Endothelial cell of umbilical vein (primary cell): Measurements from ENCODE around the gene IGSF11. TPM values are rescaled to one million over a fixed set of nuclear protein-coding genes. Genes with fewer than 3 reads are reported as not detected.

Experiments used
- BruUV-seq: library from RNA; stranded (reverse); fragments of 400-500 nt; replicated peaks from 2 replicates; lab custom pipeline; 2021; lab: Mats Ljungman, UMichigan
- CTCF ChIA-PET: fragments of 300-600, 350-600 bp; sonication (Branson Sonifier 250); formaldehyde crosslinking; loops from one replicate; lab custom pipeline; 2021; ENCODE audit warnings: antibody characterized with exemption, inconsistent platforms; lab: Charles Lee
- POLR2A ChIA-PET: fragments of 300-600, 350-600 bp; sonication (Branson Sonifier 250); formaldehyde crosslinking; loops from one replicate; lab custom pipeline; 2021; ENCODE audit warnings: antibody characterized with exemption, inconsistent platforms; lab: Charles Lee
- DNase-seq: peaks from one replicate; pipeline ENCODE4 v3.0.0-alpha.2; 2011; ENCODE audit warnings: low read depth, low spot score
- FAIRE-seq: peaks from 2 replicates; lab custom pipeline; 2011; peaks lifted over from hg19 to GRCh38; lab: Jason Lieb, UNC
- H2AFZ ChIP-seq: 2 replicates; pipeline ENCODE4 v1.6.0; 2012; ENCODE audit warnings: low read depth, low read length, control low read depth, inconsistent platforms
- H3K27ac ChIP-seq: 2 replicates; pipeline ENCODE4 v1.5.1; 2011; ENCODE audit warnings: low read depth, mild to moderate bottlenecking, control low read depth, low read length, moderate library complexity; ENCODE audit not compliant: insufficient read depth
- H3K27me3 ChIP-seq, 2 experiments: 2 replicates each; pipeline versions ENCODE4 v1.6.0 to v1.6.1; 2011; ENCODE audit warnings: low read length in 2 of 2, mixed read lengths in 1 of 2; ENCODE audit not compliant: control insufficient read depth in 2 of 2, insufficient read depth in 2 of 2
- H3K36me3 ChIP-seq, 2 experiments: 2 replicates in 1 of 2; 3 replicates in 1 of 2; pipeline ENCODE4 v1.5.1; 2011; ENCODE audit warnings: low read length in 2 of 2, mild to moderate bottlenecking in 1 of 2, moderate library complexity in 1 of 2; ENCODE audit not compliant: control insufficient read depth in 2 of 2, insufficient read depth in 2 of 2; ENCODE audit errors: extremely low read depth in 1 of 2
- H3K4me1 ChIP-seq: 3 replicates; pipeline ENCODE4 v1.5.1; 2011; ENCODE audit warnings: mild to moderate bottlenecking, low read length; ENCODE audit not compliant: control insufficient read depth, insufficient read depth; ENCODE audit errors: extremely low read depth
- H3K4me2 ChIP-seq: 2 replicates; pipeline ENCODE4 v1.6.1; 2011; ENCODE audit warnings: low read length, control low read depth, mixed read lengths; ENCODE audit not compliant: insufficient read depth
- H3K4me3 ChIP-seq, 3 experiments: fragments of 200-600 bp in 1 of 3; sonication (generic), shearing (Covaris generic) in 1 of 3; replicated peaks in 1 of 3; 2 replicates each; pipeline ENCODE4 v1.5.1; 2011 to 2016; ENCODE audit warnings: control low read depth in 3 of 3, low read length in 3 of 3, mild to moderate bottlenecking in 2 of 3, inconsistent platforms in 1 of 3, low read depth in 1 of 3, moderate library complexity in 1 of 3; ENCODE audit not compliant: insufficient read depth in 1 of 3
- H3K79me2 ChIP-seq: 2 replicates; pipeline ENCODE4 v1.6.0; 2012; ENCODE audit warnings: low read length, inconsistent platforms; ENCODE audit not compliant: control insufficient read depth, insufficient read depth
- H3K9ac ChIP-seq: replicated peaks from 2 replicates; pipeline ENCODE3; 2011; ENCODE audit warnings: low read length, control low read depth; ENCODE audit not compliant: insufficient read depth; ENCODE audit errors: extremely low read depth
- H3K9me1 ChIP-seq: replicated peaks from 3 replicates; pipeline ENCODE4 v1.6.0; 2011; ENCODE audit warnings: mild to moderate bottlenecking, low read length; ENCODE audit not compliant: control insufficient read depth, insufficient read depth; ENCODE audit errors: extremely low read depth
- H3K9me3 ChIP-seq: replicated peaks from 2 replicates; pipeline ENCODE4 v1.5.1; 2012; ENCODE audit warnings: low read length, inconsistent platforms; ENCODE audit not compliant: control insufficient read depth, insufficient read depth
- H4K20me1 ChIP-seq: replicated peaks from 2 replicates; pipeline ENCODE3; 2011; ENCODE audit warnings: mild to moderate bottlenecking, low read length; ENCODE audit not compliant: control insufficient read depth, insufficient read depth; ENCODE audit errors: extremely low read depth
- CTCF ChIP-seq, 2 donors: IDR thresholded peaks; 1 replicate in 1 of 2; 2 replicates in 1 of 2; pipeline ENCODE4 v1.5.1; 2011; ENCODE audit warnings: low read length in 2 of 2, mild to moderate bottlenecking in 2 of 2, moderate library complexity in 2 of 2, control low read depth in 1 of 2, inconsistent platforms in 1 of 2, low read depth in 1 of 2; ENCODE audit not compliant: insufficient read depth in 1 of 2; ENCODE audit errors: extremely low read depth in 1 of 2
- EZH2 ChIP-seq: IDR thresholded peaks from 2 replicates; pipeline ENCODE4 v1.6.1; 2012; ENCODE audit warnings: borderline replicate concordance, low read depth, mild to moderate bottlenecking, moderate library complexity, low read length, inconsistent platforms; ENCODE audit not compliant: severe bottlenecking
- FOS ChIP-seq: IDR thresholded peaks from 2 replicates; pipeline ENCODE4 v1.6.1; 2011; ENCODE audit warnings: mild to moderate bottlenecking, low read length, moderate library complexity, borderline replicate concordance; ENCODE audit not compliant: insufficient read depth
- GATA2 ChIP-seq: IDR thresholded peaks from 2 replicates; pipeline ENCODE4 v1.7.0; 2011; ENCODE audit warnings: low read depth, mild to moderate bottlenecking, moderate library complexity, mixed read lengths, low read length; ENCODE audit not compliant: insufficient read length, insufficient read depth
- JUN ChIP-seq: IDR thresholded peaks from 2 replicates; pipeline ENCODE4 v1.6.1; 2011; ENCODE audit warnings: borderline replicate concordance, low read depth; ENCODE audit not compliant: insufficient read length, insufficient read depth
- MAX ChIP-seq: IDR thresholded peaks from 2 replicates; pipeline ENCODE4 v1.6.1; 2011; ENCODE audit not compliant: insufficient read depth, insufficient read length
- MYC ChIP-seq: IDR thresholded peaks from one replicate; pipeline ENCODE4 v1.6.1; 2011; ENCODE audit warnings: mild to moderate bottlenecking, low read depth, low read length
- POLR2A ChIP-seq: IDR thresholded peaks from 2 replicates; pipeline ENCODE4 v1.6.1; 2012; ENCODE audit warnings: low read depth, mild to moderate bottlenecking, control low read depth, low read length
- POLR2AphosphoS5 ChIP-seq: IDR thresholded peaks from 2 replicates; pipeline ENCODE4 v1.6.1; 2012; ENCODE audit warnings: low read depth, mild to moderate bottlenecking, control low read depth, low read length, moderate library complexity; ENCODE audit not compliant: insufficient read depth
- dilution Hi-C: fragments of 300-500 bp; cut with MboI; formaldehyde crosslinking; loops from one replicate; pipeline ENCODE4 v1.15.0; 2019; ENCODE audit warnings: low sequenced_read_pairs; ENCODE audit not compliant: extremely low pct_ligation_motif_present
- intact Hi-C: fragments of 100-400 bp; cut with micrococcal nuclease; formaldehyde crosslinking; loops from one replicate; pipeline ENCODE4 v1.10.0; 2022
- polyA plus RNA-seq, 4 experiments: library from polyadenylated mRNA; depleted of rRNA in 3 of 4; stranded (reverse) in 3 of 4; unstranded in 1 of 4; fragments of >200 nt; gene quantifications; 2 replicates each; pipeline versions ENCODE4 v1.2.1 to v1.2.3, GENCODE V29; 2011 to 2012; ENCODE audit warnings: missing spikeins in 1 of 4
- total RNA-seq: library from RNA; stranded (reverse); gene quantifications from 2 replicates; pipeline ENCODE4 v1.2.3, GENCODE V29; 2021

The IGSF11 gene
- total and polyA plus RNA-seq, 2 donors (not counting 3 experiments of a cell fraction or from before 2014, with no cell fraction given): not detected

GRCh38 chr3:118850687-118851086 lies 184.0 kb downstream of the IGSF11 start:
- ChIA-PET POLR2A (no interaction called here), CTCF (no interaction called here)
- Histone ChIP-seq H3K4me3 (no peak overlapping the region), H3K4me1 (no peaks in the 10 kb centered on the region), H3K9me3 (no peaks in the 10 kb centered on the region), H4K20me1 (no peaks in the 10 kb centered on the region), H3K9ac (no peak overlapping the region), H3K79me2 (no peaks in the 10 kb centered on the region), H2AFZ (no peak overlapping the region), H3K27ac (no peak overlapping the region), H3K4me2 (no peak overlapping the region), H3K27me3 (no peaks in the 10 kb centered on the region), H3K36me3 (no peaks in the 10 kb centered on the region), H3K9me1 (no peaks in the 10 kb centered on the region)
- no peak for TF ChIP-seq CTCF (IDR thresholded peaks at IDR 0.05; ENCODE audit: extremely low read depth in 1 of 2, insufficient read depth in 1 of 2, low read depth in 1 of 2, low read length in 2 of 2)
- TF ChIP-seq FOS: no peak
- no peak for TF ChIP-seq GATA2
- no peak for TF ChIP-seq MYC
- no peak for TF ChIP-seq MAX
- TF ChIP-seq POLR2A: no peak
- TF ChIP-seq EZH2: no peak
- no peak for TF ChIP-seq JUN
- TF ChIP-seq POLR2AphosphoS5: no peak
- FAIRE-seq: no peak
- dilution Hi-C loops (no loop called here), intact Hi-C loops (no loop called here)
- no peak for DNase-seq
- BruUV-seq: no TSS peak

Other genes with a start within 250 kb of the IGSF11 start
- gene TEX55, start 111.3 kb upstream of the IGSF11 start, total RNA-seq: not detected in 2 replicates
- gene TEX55, start 111.3 kb upstream of the IGSF11 start, polyA plus RNA-seq: not detected in 2 replicates
- gene UPK1B, start 138.8 kb upstream of the IGSF11 start, total RNA-seq: not detected in 2 replicates
- gene UPK1B, start 138.8 kb upstream of the IGSF11 start, polyA plus RNA-seq: not detected in 2 replicates
- gene B4GALT4, start 206.0 kb upstream of the IGSF11 start, total RNA-seq: 7.0 and 7.1 TPM in 2 replicates
- 3.1 and 3.7 TPM in 2 replicates for gene B4GALT4, start 206.0 kb upstream of the IGSF11 start, polyA plus RNA-seq